Fibroblast of peridontal ligament (primary cell): ENCODE results near the gene DAW1.
A peak's percentile ranks its signal among the peaks of the same experiment; 100 is the strongest.
"Not testable (repeated sequence)": the region's sequence is repeated elsewhere in the genome, so short reads cannot be mapped to it uniquely, and the experiment has no call there.

Experiments used
- DNase-seq: peaks from one replicate; pipeline ENCODE4 v3.0.0-alpha.2; 2010; ENCODE audit errors: extremely low read depth

DAW1 gene

GRCh38 chr2:227914362-227914761 lies 42.9 kb downstream of the DAW1 start:
- no peak for DNase-seq

- no peak for DNase-seq
Measured at GRCh38 chr2:227921648-227922047, 50.2 kb downstream of the DAW1 start.

- DNase-seq = no peak
Measured at GRCh38 chr2:227932001-227932400, 60.6 kb downstream of the DAW1 start.

- DNase-seq = no peak
Measured at GRCh38 chr2:227932403-227932802, 61.0 kb downstream of the DAW1 start.

GRCh38 chr2:227933884-227934283 lies 62.5 kb downstream of the DAW1 start:
- DNase-seq = no peak

- not testable (repeated sequence) for DNase-seq
Measured at GRCh38 chr2:227936249-227936648, 64.8 kb downstream of the DAW1 start.

- DNase-seq = peak; percentile 26
Measured at GRCh38 chr2:227939271-227940027, 68.0 kb downstream of the DAW1 start.

GRCh38 chr2:227942021-227942420 lies 70.6 kb downstream of the DAW1 start:
- no peak for DNase-seq

GRCh38 chr2:227942965-227943364 lies 71.5 kb downstream of the DAW1 start:
- DNase-seq = no peak

GRCh38 chr2:227960317-227960716 lies 88.9 kb downstream of the DAW1 start:
- DNase-seq = no peak

- DNase-seq = no peak
Measured at GRCh38 chr2:227971619-227972230, 100.3 kb downstream of the DAW1 start.

GRCh38 chr2:227973241-227973640 lies 101.8 kb downstream of the DAW1 start:
- DNase-seq = no peak
